ENCODE results near the gene RAD51C. TPM values are rescaled to one million over a fixed set of nuclear protein-coding genes. Genes with fewer than 3 reads are reported as not detected.

The RAD51C gene
- 10 to 100 TPM; 76.6 to 88.6 TPM for total RNA-seq

- ChIA-PET POLR2A (interaction anchor here (1.0 to 4.3 kb wide), 3 partner anchors 33 to 204 kb away, joined by 3 to 49 read pairs (median 3); partner anchors contain the start of gene HSF5), CTCF (interaction anchor here (1.3 kb wide), 1 partner anchor 61 kb away, joined by 4 read pairs; no protein-coding TSS in a partner anchor)
Observed at GRCh38 chr17:58692239-58693055, at the start of gene RAD51C. RAD51C (plus strand) TSS chr17:58692602; CDS start chr17:58692644, 42 bp downstream.

GRCh38 chr17:58643147-58643546 is 49.3 kb upstream of the RAD51C start:
- POLR2A ChIA-PET = interaction anchor here (0.7 to 2.0 kb wide), 3 partner anchors 11 to 45 kb away, joined by 5 to 14 read pairs (median 8); no protein-coding TSS in a partner anchor
- CTCF ChIA-PET = no interaction called here

- CTCF ChIA-PET = no interaction called here
- POLR2A ChIA-PET = no interaction called here
Observed at GRCh38 chr17:58648236-58648635, 44.2 kb upstream of the RAD51C start.

GRCh38 chr17:58657962-58658803 is 34.2 kb upstream of the RAD51C start:
- POLR2A ChIA-PET = interaction anchor here (0.6 to 4.8 kb wide), 5 partner anchors 15 to 658 kb away, joined by 3 to 105 read pairs (median 5); no protein-coding TSS in a partner anchor

GRCh38 chr17:58658804-58659713 is 33.3 kb upstream of the RAD51C start:
- ChIA-PET CTCF (interaction anchor here (0.6 to 1.3 kb wide), 3 partner anchors 22 to 34 kb away, joined by 3 to 7 read pairs (median 3); no protein-coding TSS in a partner anchor), POLR2A (interaction anchor here (0.6 to 4.8 kb wide), 4 partner anchors 16 to 34 kb away, joined by 3 to 105 read pairs (median 6); partner anchors contain the start of gene RAD51C)

More at GRCh38 chr17:58657962-58658803, 34.2 kb upstream of the RAD51C start:
- CTCF ChIA-PET = interaction anchor here (0.6 to 1.3 kb wide), 3 partner anchors 21 to 43 kb away, joined by 3 read pairs; no protein-coding TSS in a partner anchor

GRCh38 chr17:58659714-58660084 is 32.7 kb upstream of the RAD51C start:
- ChIA-PET POLR2A (interaction anchor here (0.6 to 4.8 kb wide), 3 partner anchors 28 to 33 kb away, joined by 3 to 105 read pairs (median 3); partner anchors contain the start of gene RAD51C), CTCF (interaction anchor here (1.1 kb wide), 1 partner anchor 28 kb away, joined by 7 read pairs; no protein-coding TSS in a partner anchor)

- ChIA-PET CTCF (interaction anchor here (1.1 kb wide), 1 partner anchor 29 kb away, joined by 7 read pairs; no protein-coding TSS in a partner anchor), POLR2A (interaction anchor here (4.8 kb wide), 1 partner anchor 29 kb away, joined by 105 read pairs; no protein-coding TSS in a partner anchor)
Observed at GRCh38 chr17:58660621-58661020, 31.8 kb upstream of the RAD51C start.

GRCh38 chr17:58661499-58661898 is 30.9 kb upstream of the RAD51C start:
- ChIA-PET POLR2A (interaction anchor here (4.8 kb wide), 1 partner anchor 30 kb away, joined by 105 read pairs; no protein-coding TSS in a partner anchor), CTCF (no interaction called here)

- CTCF ChIA-PET = interaction anchor here (1.0 kb wide), 1 partner anchor 9 kb away, joined by 3 read pairs; no protein-coding TSS in a partner anchor
- POLR2A ChIA-PET = interaction anchor here (0.6 kb wide), 1 partner anchor 33 kb away, joined by 6 read pairs; no protein-coding TSS in a partner anchor
Observed at GRCh38 chr17:58664302-58664701, 28.1 kb upstream of the RAD51C start.

- POLR2A ChIA-PET = no interaction called here
- CTCF ChIA-PET = no interaction called here
Observed at GRCh38 chr17:58665946-58666857, 26.2 kb upstream of the RAD51C start.

GRCh38 chr17:58666858-58667267 is 25.5 kb upstream of the RAD51C start:
- CTCF ChIA-PET = no interaction called here
- POLR2A ChIA-PET = no interaction called here

- POLR2A ChIA-PET = interaction anchor here (0.7 kb wide), 1 partner anchor 92 kb away, joined by 8 read pairs; no protein-coding TSS in a partner anchor
- CTCF ChIA-PET = no interaction called here
Observed at GRCh38 chr17:58667934-58668597, 24.3 kb upstream of the RAD51C start.

GRCh38 chr17:58668598-58668935 is 23.8 kb upstream of the RAD51C start:
- POLR2A ChIA-PET = no interaction called here
- CTCF ChIA-PET = no interaction called here

GRCh38 chr17:58669853-58670252 is 22.5 kb upstream of the RAD51C start:
- ChIA-PET POLR2A (no interaction called here), CTCF (interaction anchor here (0.6 kb wide), 1 partner anchor 189 kb away, joined by 3 read pairs; no protein-coding TSS in a partner anchor)

GRCh38 chr17:58671969-58672368 is 20.4 kb upstream of the RAD51C start:
- CTCF ChIA-PET = no interaction called here
- POLR2A ChIA-PET = interaction anchor here (0.7 kb wide), 1 partner anchor 41 kb away, joined by 4 read pairs; no protein-coding TSS in a partner anchor

GRCh38 chr17:58677194-58677880 is 15.1 kb upstream of the RAD51C start:
- CTCF ChIA-PET = no interaction called here
- POLR2A ChIA-PET = no interaction called here

Data from activated CD8-positive, alpha-beta memory T cell treated with anti-CD3 and anti-CD28 coated beads for 36 hours (primary cell).